K562 (cell line): Measurements from ENCODE around the gene AFF1. TPM values are rescaled to one million over a fixed set of nuclear protein-coding genes. Genes with fewer than 3 reads are reported as not detected.

Experiments
- ATF3 ChIP-seq, 2 experiments: fragments of 450-650 bp in 1 of 2; sonication (generic) in 1 of 2; formaldehyde crosslinking in 1 of 2; IDR thresholded peaks in 1 of 2; conservative IDR thresholded peaks in 1 of 2; 2 replicates each; pipeline versions ENCODE4 v1.6.1 to v1.8.1; 2016 to 2023; ENCODE audit warnings: mild to moderate bottlenecking in 2 of 2, moderate library complexity in 2 of 2, inconsistent platforms in 1 of 2, missing genetic modification reagents in 1 of 2
- BRD9 ChIP-seq: fragments of 450-650 bp; IDR thresholded peaks from 2 replicates; pipeline ENCODE4 v1.6.1; 2018; ENCODE audit warnings: low read depth; ENCODE audit not compliant: partially characterized antibody
- C11orf30 ChIP-seq: fragments of 450-650 bp; IDR thresholded peaks from 2 replicates; pipeline ENCODE4 v1.6.1; 2016; ENCODE audit warnings: low read depth, mild to moderate bottlenecking
- CBFA2T2 ChIP-seq: fragments of 450-650 bp; conservative IDR thresholded peaks from 2 replicates; pipeline ENCODE4 v1.6.1; 2017; ENCODE audit warnings: mild to moderate bottlenecking
- CBFA2T3 ChIP-seq: fragments of 450-650 bp; IDR thresholded peaks from 2 replicates; pipeline ENCODE4 v1.6.1; 2017
- CBX8 ChIP-seq: fragments of 200-600 bp; sonication (generic); IDR thresholded peaks from 2 replicates; pipeline ENCODE4 v1.6.1; 2012; ENCODE audit warnings: borderline replicate concordance, mixed run types, low read depth, mild to moderate bottlenecking, moderate library complexity, mixed read lengths, low read length, control low read depth, inconsistent platforms; ENCODE audit not compliant: poor library complexity, severe bottlenecking; ENCODE audit errors: extremely low read depth
- CC2D1A ChIP-seq: fragments of 450-650 bp; IDR thresholded peaks from 2 replicates; pipeline ENCODE4 v1.6.1; 2017; ENCODE audit warnings: mild to moderate bottlenecking
- CHD2 ChIP-seq: IDR thresholded peaks from 2 replicates; pipeline ENCODE4 v1.6.1; 2011; ENCODE audit warnings: low read depth, low read length
- DDX20 ChIP-seq: fragments of 450-650 bp; IDR thresholded peaks from 2 replicates; pipeline ENCODE4 v1.6.1; 2016; ENCODE audit warnings: missing genetic modification characterization, low read depth, mild to moderate bottlenecking, missing compliant biosample characterization, moderate library complexity
- DMBX1 ChIP-seq: fragments of 250-450 bp; sonication (Bioruptor Pico); IDR thresholded peaks from 2 replicates; pipeline ENCODE4 v1.8.0; 2022; ENCODE audit warnings: inconsistent platforms, mild to moderate bottlenecking, moderate library complexity, borderline replicate concordance
- EHMT2 ChIP-seq: fragments of 450-650 bp; IDR thresholded peaks from 2 replicates; pipeline ENCODE4 v1.6.1; 2018; ENCODE audit warnings: antibody characterized with exemption
- ERF ChIP-seq: fragments of 450-650 bp; formaldehyde crosslinking; IDR thresholded peaks from 2 replicates; pipeline ENCODE4 v1.4.0; 2020; ENCODE audit warnings: mild to moderate bottlenecking, mixed read lengths
- FOXJ2 ChIP-seq: fragments of 200-800 bp; sonication (Bioruptor generic); IDR thresholded peaks from 2 replicates; pipeline ENCODE4 v1.6.1; 2016; ENCODE audit warnings: missing genetic modification characterization, missing compliant biosample characterization
- HDAC3 ChIP-seq: fragments of 450-650 bp; IDR thresholded peaks from 2 replicates; pipeline ENCODE4 v1.6.1; 2018; ENCODE audit warnings: borderline replicate concordance, mild to moderate bottlenecking, moderate library complexity; ENCODE audit not compliant: partially characterized antibody
- JUND ChIP-seq, 2 experiments: IDR thresholded peaks; 2 replicates in 1 of 2; 3 replicates in 1 of 2; pipeline ENCODE4 v1.6.1; 2011; ENCODE audit warnings: borderline replicate concordance in 2 of 2, low read depth in 2 of 2, low read length in 2 of 2, improper control_type of control experiment in 1 of 2, missing biosample characterization in 1 of 2, missing genetic modification characterization in 1 of 2, missing genetic modification reagents in 1 of 2
- KHSRP ChIP-seq: fragments of 450-650 bp; IDR thresholded peaks from 2 replicates; pipeline ENCODE4 v1.6.1; 2017
- MAFF ChIP-seq: IDR thresholded peaks from 2 replicates; pipeline ENCODE4 v1.6.1; 2012; ENCODE audit warnings: low read length, improper control_type of control experiment
- MCM7 ChIP-seq, 2 experiments: fragments of 450-650 bp; IDR thresholded peaks; 2 replicates each; pipeline ENCODE4 v1.6.1; 2016 to 2018
- NCOA2 ChIP-seq, 2 experiments: fragments of 450-650 bp; IDR thresholded peaks; 2 replicates each; pipeline ENCODE4 v1.6.1; 2018; ENCODE audit warnings: mild to moderate bottlenecking in 2 of 2, moderate library complexity in 1 of 2; ENCODE audit not compliant: partially characterized antibody in 2 of 2
- NELFE ChIP-seq: IDR thresholded peaks from 2 replicates; pipeline ENCODE4 v1.6.1; 2011; ENCODE audit warnings: mild to moderate bottlenecking; ENCODE audit not compliant: insufficient read depth, insufficient read length
- NR2C1 ChIP-seq, 2 experiments: fragments of 450-650 bp; IDR thresholded peaks; 2 replicates each; pipeline ENCODE4 v1.6.1; 2017; ENCODE audit warnings: mild to moderate bottlenecking in 2 of 2, antibody characterized with exemption in 1 of 2, inconsistent platforms in 1 of 2, missing compliant biosample characterization in 1 of 2, missing genetic modification characterization in 1 of 2
- SETDB1 ChIP-seq: IDR thresholded peaks from one replicate; pipeline ENCODE4 v1.6.1; 2012; ENCODE audit warnings: low read length, control low read depth, inconsistent platforms
- SMARCC2 ChIP-seq: fragments of 450-650 bp; IDR thresholded peaks from 2 replicates; pipeline ENCODE4 v1.6.1; 2017; ENCODE audit warnings: antibody characterized with exemption, moderate library complexity, mild to moderate bottlenecking, low read depth
- TEAD1 ChIP-seq, 2 experiments: fragments of 450-650 bp in 1 of 2; sonication (generic) in 1 of 2; formaldehyde crosslinking; IDR thresholded peaks; 2 replicates each; pipeline versions ENCODE4 v1.4.0 to v1.8.0; 2020 to 2022; ENCODE audit warnings: mild to moderate bottlenecking in 2 of 2, missing genetic modification reagents in 1 of 2
- XRCC4 ChIP-seq: IDR thresholded peaks from one replicate; pipeline ENCODE4 v1.6.1; 2011; ENCODE audit not compliant: insufficient read depth, insufficient read length; ENCODE audit errors: extremely low read depth
- ZNF384 ChIP-seq: IDR thresholded peaks from 2 replicates; pipeline ENCODE4 v1.6.1; 2012; ENCODE audit warnings: low read depth, low read length, improper control_type of control experiment
- ZNF551 ChIP-seq: fragments of 250-450 bp; sonication (Bioruptor Pico); IDR thresholded peaks from 2 replicates; pipeline ENCODE4 v1.5.0; 2021; ENCODE audit warnings: mild to moderate bottlenecking, moderate library complexity
- polyA plus RNA-seq, 8 experiments: library from polyadenylated mRNA; depleted of rRNA in 4 of 8; stranded (reverse) in 5 of 8; unstranded in 3 of 8; fragments of >200 nt; fragmentation: Nextera tagmentation in 2 of 8; fragmentation: Illumina TruSeq in 1 of 8; extraction: Ambion mirVana in 2 of 8; extraction: Trizol in 1 of 8; gene quantifications; 2 replicates each; pipeline versions ENCODE4 v1.2.1 to v1.2.3, GENCODE V29; 2011 to 2014; ENCODE audit warnings: inconsistent platforms in 1 of 8, missing spikeins in 1 of 8
- total RNA-seq, 7 experiments: library from RNA; depleted of rRNA in 6 of 7; stranded (reverse); fragments of >200 nt in 6 of 7; fragmentation: Illumina TruSeq in 2 of 7; extraction: Trizol in 2 of 7; gene quantifications; 2 replicates each; pipeline versions ENCODE4 v1.2.1 to v1.2.3, GENCODE V29; 2011 to 2021; ENCODE audit warnings: low replicate concordance in 1 of 7
- TF ChIP-seq, protein P1 (sequence below): fragments of 250-450 bp; sonication (Bioruptor Pico); IDR thresholded peaks from 2 replicates; pipeline ENCODE4 v1.5.0; 2020; ENCODE audit warnings: mild to moderate bottlenecking, borderline replicate concordance

Gene AFF1
- total and polyA plus RNA-seq, 9 of the 15 experiments (the other 6 are each of a cell fraction or from before 2014, with no cell fraction given), result 4.1 to 47.5 (median 17.2) TPM

DNA sequence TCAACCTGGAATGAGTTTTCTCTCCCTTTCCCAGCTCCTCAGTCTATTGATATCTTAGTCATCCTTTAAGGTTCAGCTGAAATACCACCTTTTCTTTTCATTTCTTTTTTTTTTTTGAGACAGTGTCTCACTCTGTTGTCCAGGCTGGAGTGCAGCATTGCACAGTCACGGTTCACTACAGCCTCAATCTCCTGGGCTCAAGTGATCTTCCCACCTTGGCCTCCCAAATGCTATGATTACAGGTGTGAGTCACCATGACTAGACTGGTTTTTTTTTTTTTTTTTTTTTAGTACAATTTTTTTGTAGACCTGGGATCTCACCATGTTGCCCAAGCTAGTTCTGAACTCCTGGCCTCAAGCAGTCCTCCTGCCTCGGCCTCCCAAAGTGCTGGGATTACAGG, 28.9 kb downstream of the AFF1 start (continued):
- TF ChIP-seq DMBX1 (no peak), SMARCC2 (0 out of 2 replicates have a peak, but pooled peaks have one; percentile 29), ZNF551 (CRISPR knock-in tag) (no peak), CHD2 (no peak), ERF (CRISPR knock-in tag) (no peak), NR2C1 (IDR thresholded peaks at IDR 0.05) (no peak), NR2C1 (tag; IDR thresholded peaks at IDR 0.05) (no peak), ZNF384 (peak; percentile 95), MCM7 (IDR thresholded peaks at IDR 0.05) (no peak), JUND (IDR thresholded peaks at IDR 0.05; ENCODE audit: borderline replicate concordance, low read depth, low read length) (peak; percentile 86), JUND (tag; IDR thresholded peaks at IDR 0.05; ENCODE audit: borderline replicate concordance, low read depth, low read length) (peak; percentile 76; the same call in 2 of the 3 replicates), CBFA2T2 (peak; percentile 39), SETDB1 (no peak), KHSRP (no peak), TEAD1 (CRISPR knock-in tag; IDR thresholded peaks at IDR 0.05) (no peak), CBX8 (no peak), MAFF (peak; percentile 77), CC2D1A (peak; percentile 16; the same call in 1 of the 2 replicates), EHMT2 (0 out of 2 replicates have a peak, but pooled peaks have one; percentile 22), NELFE (no peak), FOXJ2 (tag) (no peak), DDX20 (tag) (no peak), CBFA2T3 (peak; percentile 71), HDAC3 (no peak), NCOA2 (IDR thresholded peaks at IDR 0.05; ENCODE audit: partially characterized antibody in 2 of 2) (no peak), BRD9 (peak; percentile 29), C11orf30 (peak; percentile 74), ATF3 (IDR thresholded peaks at IDR 0.05) (peak; percentile 74), ATF3 (CRISPR knock-in tag; conservative IDR thresholded peaks at IDR 0.05) (no peak), XRCC4 (no peak)
- TF ChIP-seq, protein P1, sequence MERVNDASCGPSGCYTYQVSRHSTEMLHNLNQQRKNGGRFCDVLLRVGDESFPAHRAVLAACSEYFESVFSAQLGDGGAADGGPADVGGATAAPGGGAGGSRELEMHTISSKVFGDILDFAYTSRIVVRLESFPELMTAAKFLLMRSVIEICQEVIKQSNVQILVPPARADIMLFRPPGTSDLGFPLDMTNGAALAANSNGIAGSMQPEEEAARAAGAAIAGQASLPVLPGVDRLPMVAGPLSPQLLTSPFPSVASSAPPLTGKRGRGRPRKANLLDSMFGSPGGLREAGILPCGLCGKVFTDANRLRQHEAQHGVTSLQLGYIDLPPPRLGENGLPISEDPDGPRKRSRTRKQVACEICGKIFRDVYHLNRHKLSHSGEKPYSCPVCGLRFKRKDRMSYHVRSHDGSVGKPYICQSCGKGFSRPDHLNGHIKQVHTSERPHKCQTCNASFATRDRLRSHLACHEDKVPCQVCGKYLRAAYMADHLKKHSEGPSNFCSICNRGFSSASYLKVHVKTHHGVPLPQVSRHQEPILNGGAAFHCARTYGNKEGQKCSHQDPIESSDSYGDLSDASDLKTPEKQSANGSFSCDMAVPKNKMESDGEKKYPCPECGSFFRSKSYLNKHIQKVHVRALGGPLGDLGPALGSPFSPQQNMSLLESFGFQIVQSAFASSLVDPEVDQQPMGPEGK (CRISPR knock-in tag), result no peak
